GM19023 (cell line): ENCODE results near the gene CD200.
A peak's percentile ranks its signal among the peaks of the same experiment; 100 is the strongest.
"Not testable (repeated sequence)": the region's sequence is repeated elsewhere in the genome, so short reads cannot be mapped to it uniquely, and the experiment has no call there.

Source experiments
- ATAC-seq: cut with Tn5 transposase; IDR thresholded peaks from one replicate; pipeline ENCODE4 v1.9.1; 2021; ENCODE audit warnings: mild to moderate bottlenecking, moderate library complexity; ENCODE audit not compliant: unreplicated experiment

CD200 gene

GRCh38 chr3:112384769-112385168 lies 51.8 kb downstream of the CD200 start:
- no peak for ATAC-seq

- no peak for ATAC-seq
Measured at GRCh38 chr3:112388972-112389371, 56.0 kb downstream of the CD200 start.

- ATAC-seq, result no peak
Measured at GRCh38 chr3:112389961-112390360, 57.0 kb downstream of the CD200 start.

DNA sequence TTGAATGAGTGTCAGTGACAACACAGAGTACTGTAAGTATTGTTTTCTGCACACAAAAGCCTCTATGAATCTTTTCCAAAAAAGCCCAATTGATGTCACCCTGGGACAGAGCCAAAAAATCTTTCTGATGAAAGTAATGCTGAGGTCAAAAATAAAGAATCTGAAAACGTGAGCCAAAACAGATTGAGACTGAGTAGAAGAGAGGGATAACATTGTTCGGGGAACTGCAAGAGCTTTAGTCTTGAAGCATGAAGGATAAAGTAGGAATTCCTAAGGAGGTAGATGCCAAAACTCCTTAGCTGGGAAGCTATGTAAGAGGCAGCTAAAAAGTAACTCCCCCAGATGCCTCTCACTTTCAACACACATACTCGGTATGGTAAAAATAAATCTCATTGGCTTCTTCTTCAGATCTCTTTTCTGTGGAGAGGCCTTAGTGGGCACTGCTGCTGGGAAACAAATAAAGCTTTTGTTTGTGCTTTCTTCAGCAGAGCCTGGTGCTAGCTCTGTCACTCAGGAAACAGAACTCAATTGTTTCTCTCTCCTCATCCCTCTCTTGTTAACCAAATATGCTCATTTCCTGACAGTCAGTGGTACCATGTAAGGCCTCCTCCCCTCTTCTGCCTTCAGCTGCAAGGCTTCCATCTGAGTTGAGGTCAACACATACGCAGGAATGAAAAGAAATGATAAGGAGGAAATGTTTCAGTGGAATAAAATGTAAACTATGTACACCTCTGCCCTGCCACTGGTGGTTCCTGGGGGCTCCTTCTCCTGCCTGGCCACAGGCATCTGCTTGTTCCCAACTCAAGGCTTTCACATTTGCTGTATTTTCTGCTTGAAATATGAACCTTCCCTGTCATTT lies 58.1 kb downstream of the CD200 start:
- no peak for ATAC-seq

- no peak for ATAC-seq
Measured at GRCh38 chr3:112391648-112392047, 58.7 kb downstream of the CD200 start.

DNA sequence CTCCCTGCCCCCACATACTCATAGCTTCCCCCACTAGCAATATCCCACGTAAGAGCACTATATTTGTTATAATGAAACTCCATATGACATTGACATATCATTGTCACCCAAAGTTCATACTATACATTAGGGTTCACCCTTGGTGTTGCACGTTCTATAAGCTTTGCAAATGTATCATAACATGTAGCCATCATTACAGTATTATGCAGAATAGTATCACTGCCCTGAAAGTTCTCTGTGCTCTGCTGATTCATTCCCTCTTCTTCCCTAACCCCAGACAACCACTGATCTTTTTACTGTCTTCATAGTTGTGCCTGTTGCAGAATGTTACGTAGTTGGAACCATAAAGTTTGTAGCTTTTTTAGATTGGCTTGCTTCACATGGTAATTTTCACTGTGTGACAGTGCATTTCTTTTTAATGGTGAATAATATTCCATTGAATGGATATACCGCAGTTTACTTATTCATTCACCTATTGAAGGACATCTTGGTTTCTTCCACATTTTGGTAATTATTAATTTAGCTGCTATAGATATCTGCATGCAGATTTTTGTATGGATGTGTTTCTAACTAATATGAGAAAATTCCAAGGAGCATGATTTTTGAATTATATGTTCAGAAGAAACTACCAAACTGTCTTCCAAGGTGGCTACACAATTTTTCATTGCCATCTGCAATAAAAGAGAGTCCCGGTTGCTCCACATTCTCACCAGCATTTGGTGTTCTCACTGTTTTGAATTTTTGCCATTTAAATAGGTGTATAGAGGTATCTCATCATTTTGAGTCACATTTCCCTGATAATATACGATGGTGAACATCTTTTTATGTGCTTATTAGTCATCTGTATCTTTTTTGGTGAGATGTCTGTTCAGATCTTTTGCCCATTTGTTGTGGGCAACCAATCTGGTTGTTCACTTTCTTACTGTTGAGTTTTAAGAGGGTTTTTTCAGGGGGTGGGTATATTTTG lies 59.7 kb downstream of the CD200 start:
- no peak for ATAC-seq

- no peak for ATAC-seq
Measured at GRCh38 chr3:112393360-112393728, 60.4 kb downstream of the CD200 start.

- ATAC-seq, result no peak
Measured at GRCh38 chr3:112394003-112394640, 61.2 kb downstream of the CD200 start.

- ATAC-seq, result no peak
Measured at GRCh38 chr3:112395181-112395895, 62.4 kb downstream of the CD200 start.

DNA sequence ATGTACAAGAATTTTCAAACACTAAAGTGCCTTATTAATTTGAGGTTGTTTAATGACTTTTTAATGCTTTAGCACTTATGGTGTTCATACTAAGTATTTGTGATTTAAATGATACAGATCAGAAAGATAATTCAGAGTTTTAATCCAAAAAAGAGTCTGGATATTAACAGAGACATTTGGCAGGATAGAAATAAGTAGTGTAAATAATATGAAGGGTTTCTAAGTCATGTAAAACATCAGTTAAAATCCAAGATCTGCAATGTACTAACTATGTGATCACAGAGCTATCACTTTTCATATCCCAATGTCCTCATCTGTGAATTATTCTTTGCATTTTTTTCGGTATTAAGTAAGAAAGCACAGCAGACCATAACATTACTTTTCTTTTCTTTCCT lies 62.9 kb downstream of the CD200 start:
- no peak for ATAC-seq

GRCh38 chr3:112397556-112397955 lies 64.6 kb downstream of the CD200 start:
- no peak for ATAC-seq

DNA sequence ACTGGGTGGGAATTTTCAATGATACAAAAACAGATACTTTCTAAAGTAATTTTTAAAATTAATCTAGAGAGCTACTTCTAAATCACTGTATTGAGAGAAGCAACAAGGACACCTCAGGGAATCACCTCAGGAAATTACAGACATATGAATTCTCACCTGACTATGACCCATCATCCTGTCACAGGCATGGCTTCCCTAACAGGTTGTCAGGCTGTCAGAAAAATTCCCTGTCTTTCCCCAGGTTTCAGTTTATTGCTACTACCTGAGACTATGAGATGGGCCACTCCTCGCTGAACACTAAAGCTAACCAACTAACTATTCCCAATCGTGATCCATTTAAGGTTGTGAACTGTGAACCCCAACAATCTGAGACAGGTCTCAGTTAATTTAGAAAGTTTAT lies 66.1 kb downstream of the CD200 start:
- ATAC-seq, result no peak

GRCh38 chr3:112399554-112399953 lies 66.6 kb downstream of the CD200 start:
- ATAC-seq, result not testable (repeated sequence)

- not testable (repeated sequence) for ATAC-seq
Measured at GRCh38 chr3:112400317-112400716, 67.4 kb downstream of the CD200 start.

DNA sequence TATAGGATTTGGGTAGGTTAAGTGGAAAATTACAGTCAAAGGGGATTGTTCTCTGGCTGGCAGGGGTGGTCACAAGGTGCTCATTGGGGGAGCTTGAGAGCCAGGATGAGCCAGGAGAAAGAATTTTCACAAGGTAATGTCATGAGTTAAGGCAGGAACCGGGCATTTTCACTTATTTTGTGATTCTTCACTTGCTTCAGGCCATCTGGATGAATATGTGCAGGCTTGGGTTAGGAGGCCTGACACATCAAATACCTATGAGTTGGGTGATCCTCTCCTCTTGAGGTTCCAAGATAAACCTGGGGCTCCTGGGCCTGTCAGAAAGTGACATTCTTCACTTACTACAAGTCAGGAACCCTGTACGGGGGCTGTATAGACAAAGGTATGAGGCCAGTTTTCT lies 68.7 kb downstream of the CD200 start:
- ATAC-seq, result no peak

DNA sequence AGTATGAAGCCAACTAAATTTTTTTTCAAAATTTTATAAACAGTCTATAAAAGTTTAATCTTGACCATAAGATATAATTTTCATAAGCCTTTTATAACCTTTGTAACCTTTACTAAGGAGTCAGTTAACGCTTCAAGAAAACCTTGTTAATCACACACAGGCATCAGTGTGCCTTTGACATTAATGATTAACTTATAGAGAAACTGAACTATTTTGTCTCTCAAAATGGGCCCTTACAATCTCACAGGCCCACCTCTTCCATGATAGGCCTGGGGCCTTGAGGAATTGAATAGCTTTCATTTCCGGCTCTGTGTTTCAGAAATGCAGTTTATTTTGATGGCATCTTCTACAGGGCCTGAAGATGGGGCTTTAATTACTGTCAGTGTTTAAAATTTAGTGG lies 70.1 kb downstream of the CD200 start:
- no peak for ATAC-seq

DNA sequence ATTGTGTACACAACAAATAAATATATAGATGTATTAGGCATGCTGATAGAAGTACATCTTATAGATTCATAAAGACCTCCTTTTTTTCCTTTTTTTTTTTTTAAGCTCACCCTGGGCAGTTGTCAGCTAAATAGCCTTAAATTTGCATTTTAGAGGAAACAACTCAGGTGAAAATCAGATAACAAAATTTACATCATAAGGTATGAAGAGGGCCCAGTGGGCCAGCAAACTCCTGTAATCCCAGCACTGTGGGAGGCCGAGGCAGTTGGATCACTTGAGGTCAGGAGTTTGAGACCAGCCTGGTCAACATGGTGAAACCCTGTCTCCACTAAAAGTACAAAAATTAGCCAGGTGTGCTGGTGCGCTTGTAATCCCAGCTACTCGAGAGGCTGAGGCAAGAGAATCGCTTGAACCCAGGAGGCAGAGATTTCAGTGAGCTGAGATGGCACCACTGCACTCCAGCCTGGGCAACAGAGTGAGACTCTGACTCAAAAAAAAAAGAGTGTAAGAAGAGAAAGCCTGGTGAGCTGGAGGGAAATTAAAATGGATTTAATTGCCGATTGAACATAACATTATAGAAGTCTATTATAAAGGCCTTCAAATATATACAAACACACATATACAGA lies 72.1 kb downstream of the CD200 start:
- ATAC-seq, result not testable (repeated sequence)

DNA sequence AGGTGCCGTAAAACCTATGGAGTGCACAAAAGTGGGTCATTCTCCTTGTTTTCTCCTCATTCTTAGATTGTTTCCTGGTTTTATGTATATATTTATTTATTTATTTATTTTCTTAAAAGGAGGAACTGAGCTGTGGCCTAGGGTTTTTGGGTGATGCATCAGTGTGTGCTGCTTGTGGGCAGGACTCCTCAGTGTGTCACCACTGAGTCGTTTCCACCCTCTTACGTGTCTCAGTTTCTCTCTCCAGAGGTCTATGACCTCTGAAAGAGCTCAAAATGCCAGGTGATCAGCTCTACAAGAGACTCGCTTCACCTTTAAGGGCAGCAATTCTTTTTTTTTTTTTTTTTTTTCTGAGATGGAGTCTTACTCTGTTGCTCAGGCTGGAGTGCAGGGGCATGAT lies 72.9 kb downstream of the CD200 start:
- peak; percentile 54 for ATAC-seq

DNA sequence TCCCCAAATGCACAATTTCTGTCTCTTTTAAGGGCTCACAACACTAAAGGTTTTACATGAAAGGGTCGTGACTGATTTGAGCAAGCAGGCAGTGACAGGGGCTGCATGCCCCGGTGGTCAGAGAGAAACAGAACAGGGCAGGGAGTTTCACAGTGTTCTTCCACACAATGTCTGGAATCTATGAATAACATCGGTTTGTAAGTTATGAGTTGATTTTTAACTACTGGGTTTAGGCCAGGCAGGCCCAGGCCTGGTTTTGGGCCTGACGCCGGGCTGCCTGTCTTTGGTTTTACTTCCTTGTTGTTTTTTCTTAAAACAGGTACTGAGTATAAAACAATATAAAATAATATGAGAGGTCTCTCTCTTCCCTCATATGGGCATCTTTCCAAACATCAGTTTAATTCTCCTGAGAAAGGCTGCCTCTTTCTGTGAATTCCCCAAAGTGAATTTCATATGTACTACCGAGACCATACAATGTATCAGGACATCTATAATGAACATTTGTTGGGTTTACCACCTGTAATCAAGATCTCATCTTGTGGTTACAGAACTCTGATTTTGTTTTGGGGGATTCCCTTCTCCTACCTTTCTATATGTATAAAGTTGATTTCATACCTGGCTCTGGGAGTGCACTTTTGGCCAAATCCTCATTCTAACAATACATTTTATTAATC lies 74.4 kb downstream of the CD200 start:
- peak; percentile 57 for ATAC-seq
